ENCODE data around the gene NPVF.

GRCh38 chr7:25244254-25245033 is 16.2 kb upstream of the NPVF start:
- TF ChIP-seq POLR2AphosphoS5 (IDR thresholded peaks at IDR 0.05; ENCODE audit: insufficient read depth in 1 of 2, low read depth in 1 of 2) (no peak), CTCF (IDR thresholded peaks at IDR 0.05) (no peak), POLR2A (IDR thresholded peaks at IDR 0.05) (no peak)
